Neural cell (in vitro differentiated cells): ENCODE data around the gene GPR21.

Experiments
- CTCF ChIP-seq: fragments of 450-650 bp; IDR thresholded peaks from 2 replicates; pipeline ENCODE4 v1.5.1; 2014; ENCODE audit warnings: antibody characterized with exemption, mild to moderate bottlenecking, moderate library complexity; ENCODE audit not compliant: poor library complexity, severe bottlenecking
- EP300 ChIP-seq: fragments of 450-650 bp; conservative IDR thresholded peaks from 2 replicates; pipeline ENCODE4 v1.6.1; 2014; ENCODE audit warnings: antibody characterized with exemption, mild to moderate bottlenecking, moderate library complexity; ENCODE audit not compliant: poor library complexity, severe bottlenecking
- EZH2 ChIP-seq: fragments of 200-600, 300-800 bp; shearing (Covaris generic), sonication (generic); IDR thresholded peaks from 2 replicates; pipeline ENCODE4 v1.6.1; 2014; ENCODE audit warnings: antibody characterized with exemption, low read length, borderline replicate concordance, mild to moderate bottlenecking; ENCODE audit not compliant: insufficient read depth, poor library complexity, severe bottlenecking
- POLR2AphosphoS5 ChIP-seq: IDR thresholded peaks from 2 replicates; pipeline ENCODE4 v1.6.1; 2012
- RAD21 ChIP-seq: fragments of 450-650 bp; conservative IDR thresholded peaks from 2 replicates; pipeline ENCODE4 v1.6.1; 2014; ENCODE audit warnings: antibody characterized with exemption, mild to moderate bottlenecking, moderate library complexity
- SMC3 ChIP-seq: fragments of 450-650 bp; conservative IDR thresholded peaks from 2 replicates; pipeline ENCODE4 v1.6.1; 2014; ENCODE audit warnings: antibody characterized with exemption, mild to moderate bottlenecking, moderate library complexity; ENCODE audit not compliant: poor library complexity
- TAF1 ChIP-seq: IDR thresholded peaks from 2 replicates; pipeline ENCODE4 v1.6.1; 2012; ENCODE audit warnings: low read depth

- TF ChIP-seq EP300 (no peak), CTCF (no peak), EZH2 (no peak), TAF1 (peak; percentile 19), POLR2AphosphoS5 (no peak), RAD21 (no peak), SMC3 (no peak)
Observed at GRCh38 chr9:123033864-123034601, 566 bp downstream of the GPR21 start.
